Activated naive CD8-positive, alpha-beta T cell treated with anti-CD3 and anti-CD28 coated beads, Interleukin-2, amount 50 U/mL, for 16 hours (primary cell): ENCODE results near the gene SDR42E1.

ENCODE experiments used
- DNase-seq: peaks from one replicate; pipeline ENCODE4 v3.0.0-alpha.2; 2020; ENCODE audit warnings: low read depth, low spot score

The SDR42E1 gene

GRCh38 chr16:82011199-82011641, at the start of gene SDR42E1:
TSS of gene SDR42E1 (minus strand) at chr16:82011470. CDS start at chr16:82000858, 10,612 bp downstream.
- DNase-seq = no peak

- DNase-seq = no peak
Measured at GRCh38 chr16:82059983-82060421, 48.7 kb upstream of the SDR42E1 start.

- DNase-seq = no peak
Measured at GRCh38 chr16:82059161-82059982, 48.1 kb upstream of the SDR42E1 start.

- no peak for DNase-seq
Measured at GRCh38 chr16:82056550-82056896, 45.3 kb upstream of the SDR42E1 start.

GRCh38 chr16:82055728-82056549, 44.7 kb upstream of the SDR42E1 start:
- DNase-seq = no peak

- DNase-seq = no peak
Measured at GRCh38 chr16:82055117-82055516, 43.8 kb upstream of the SDR42E1 start.

GRCh38 chr16:82051656-82052055, 40.4 kb upstream of the SDR42E1 start:
- no peak for DNase-seq

GRCh38 chr16:82050909-82051357, 39.7 kb upstream of the SDR42E1 start:
- DNase-seq = no peak

- DNase-seq = no peak
Measured at GRCh38 chr16:82050506-82050905, 39.2 kb upstream of the SDR42E1 start.

GRCh38 chr16:82049484-82049883, 38.2 kb upstream of the SDR42E1 start:
- no peak for DNase-seq

- no peak for DNase-seq
Measured at GRCh38 chr16:82047787-82048186, 36.5 kb upstream of the SDR42E1 start.

- DNase-seq = no peak
Measured at GRCh38 chr16:82047374-82047773, 36.1 kb upstream of the SDR42E1 start.

GRCh38 chr16:82046941-82047340, 35.7 kb upstream of the SDR42E1 start:
- no peak for DNase-seq

- no peak for DNase-seq
Measured at GRCh38 chr16:82046541-82046940, 35.3 kb upstream of the SDR42E1 start.

GRCh38 chr16:82045465-82045864, 34.2 kb upstream of the SDR42E1 start:
- no peak for DNase-seq

- no peak for DNase-seq
Measured at GRCh38 chr16:82044585-82044911, 33.3 kb upstream of the SDR42E1 start.

- DNase-seq = no peak
Measured at GRCh38 chr16:82043680-82044584, 32.7 kb upstream of the SDR42E1 start.

- DNase-seq = no peak
Measured at GRCh38 chr16:82042846-82043245, 31.6 kb upstream of the SDR42E1 start.

GRCh38 chr16:82042144-82042543, 30.9 kb upstream of the SDR42E1 start:
- no peak for DNase-seq

- DNase-seq = no peak
Measured at GRCh38 chr16:82041542-82041941, 30.3 kb upstream of the SDR42E1 start.

- no peak for DNase-seq
Measured at GRCh38 chr16:82040296-82040695, 29.0 kb upstream of the SDR42E1 start.

- DNase-seq = no peak
Measured at GRCh38 chr16:82037666-82038065, 26.4 kb upstream of the SDR42E1 start.
